ENCODE data around the gene SHROOM3.
"Not testable (repeated sequence)": the region's sequence is repeated elsewhere in the genome, so short reads cannot be mapped to it uniquely, and the experiment has no call there.

Gene SHROOM3

GRCh38 chr4:76723373-76723772, 288.3 kb downstream of the SHROOM3 start:
- no peak for DNase-seq (ENCODE audit: low read depth in 3 of 3)

- no peak for DNase-seq (ENCODE audit: low read depth in 3 of 3)
Observed at GRCh38 chr4:76723924-76724323, 288.9 kb downstream of the SHROOM3 start.

- no peak for DNase-seq (ENCODE audit: low read depth in 3 of 3)
Observed at GRCh38 chr4:76725039-76725438, 290.0 kb downstream of the SHROOM3 start.

GRCh38 chr4:76726176-76726575, 291.1 kb downstream of the SHROOM3 start:
- DNase-seq (ENCODE audit: low read depth in 3 of 3), result no peak

GRCh38 chr4:76726631-76727030, 291.6 kb downstream of the SHROOM3 start:
- DNase-seq (ENCODE audit: low read depth in 3 of 3), result no peak

- not testable (repeated sequence) for DNase-seq (ENCODE audit: low read depth in 3 of 3)
Observed at GRCh38 chr4:76727934-76728333, 292.9 kb downstream of the SHROOM3 start.

- DNase-seq (ENCODE audit: low read depth in 3 of 3), result no peak
Observed at GRCh38 chr4:76729460-76729859, 294.4 kb downstream of the SHROOM3 start.

GRCh38 chr4:76729980-76730379, 295.0 kb downstream of the SHROOM3 start:
- DNase-seq (ENCODE audit: low read depth in 3 of 3), result no peak

- DNase-seq (ENCODE audit: low read depth in 3 of 3), result no peak
Observed at GRCh38 chr4:76732246-76732645, 297.2 kb downstream of the SHROOM3 start.

GRCh38 chr4:76733068-76733771, 298.2 kb downstream of the SHROOM3 start:
- DNase-seq (ENCODE audit: low read depth in 3 of 3), result no peak

- DNase-seq (ENCODE audit: low read depth in 3 of 3), result no peak
Observed at GRCh38 chr4:76736414-76736813, 301.4 kb downstream of the SHROOM3 start.

- DNase-seq (ENCODE audit: low read depth in 3 of 3), result no peak
Observed at GRCh38 chr4:76737180-76737579, 302.2 kb downstream of the SHROOM3 start.

GRCh38 chr4:76737771-76738085, 302.7 kb downstream of the SHROOM3 start:
- DNase-seq (ENCODE audit: low read depth in 3 of 3), result no peak

- DNase-seq (ENCODE audit: low read depth in 3 of 3), result peak in 2 of 3 donors; percentile 7 to 43
Observed at GRCh38 chr4:76738086-76738931, 303.3 kb downstream of the SHROOM3 start.

GRCh38 chr4:76740192-76740591, 305.2 kb downstream of the SHROOM3 start:
- no peak for DNase-seq (ENCODE audit: low read depth in 3 of 3)

- DNase-seq (ENCODE audit: low read depth in 3 of 3), result no peak
Observed at GRCh38 chr4:76740866-76741662, 306.0 kb downstream of the SHROOM3 start.

- no peak for DNase-seq (ENCODE audit: low read depth in 3 of 3)
Observed at GRCh38 chr4:76741663-76742020, 306.6 kb downstream of the SHROOM3 start.

GRCh38 chr4:76744241-76744921, 309.4 kb downstream of the SHROOM3 start:
- no peak for DNase-seq (ENCODE audit: low read depth in 3 of 3)

GRCh38 chr4:76745240-76745639, 310.2 kb downstream of the SHROOM3 start:
- no peak for DNase-seq (ENCODE audit: low read depth in 3 of 3)

GRCh38 chr4:76747563-76747962, 312.5 kb downstream of the SHROOM3 start:
- no peak for DNase-seq (ENCODE audit: low read depth in 3 of 3)

- DNase-seq (ENCODE audit: low read depth in 3 of 3), result no peak
Observed at GRCh38 chr4:76748649-76749048, 313.6 kb downstream of the SHROOM3 start.

GRCh38 chr4:76749355-76749754, 314.3 kb downstream of the SHROOM3 start:
- no peak for DNase-seq (ENCODE audit: low read depth in 3 of 3)

Data from stimulated activated CD4-positive, alpha-beta T cell treated with anti-CD3 and anti-CD28 coated beads, TNF-alpha, amount 100 ng/mL, for 48 hours (primary cell).